DOHH2 (cell line): ENCODE data around the gene HIPK2.

Source experiments
- CTCF ChIP-seq: fragments of 200-600 bp; sonication (generic); IDR thresholded peaks from one replicate; pipeline ENCODE4 v1.5.1; 2014; ENCODE audit warnings: antibody characterized with exemption, mild to moderate bottlenecking, low read depth, low read length; ENCODE audit not compliant: poor library complexity, severe bottlenecking
- EZH2phosphoT487 ChIP-seq: fragments of 200-600 bp; sonication (generic); IDR thresholded peaks from 2 replicates; pipeline ENCODE4 v1.6.1; 2017; ENCODE audit warnings: borderline replicate concordance, mild to moderate bottlenecking, antibody characterized with exemption, low read length, moderate library complexity, mixed read lengths

GRCh38 chr7:139597028-139597427, 180.8 kb downstream of the HIPK2 start:
- TF ChIP-seq CTCF = no peak
- no peak for TF ChIP-seq EZH2phosphoT487
